A673 (cell line): Measurements from ENCODE around the gene XRCC3. TPM values are rescaled to one million over a fixed set of nuclear protein-coding genes. Genes with fewer than 3 reads are reported as not detected.

Source experiments
- BruUV-seq: library from RNA; stranded (reverse); fragments of 400-500 nt; replicated peaks from 2 replicates; lab custom pipeline; 2021; lab: Mats Ljungman, UMichigan
- CTCF ChIA-PET: fragments of 300-600 bp; sonication (Branson Sonifier 250); formaldehyde crosslinking; loops from one replicate; lab custom pipeline; 2022; ENCODE audit warnings: antibody characterized with exemption; lab: Charles Lee
- POLR2A ChIA-PET: fragments of 300-600 bp; sonication (Branson Sonifier 250); formaldehyde crosslinking; loops from one replicate; lab custom pipeline; 2022; ENCODE audit warnings: antibody characterized with exemption; ENCODE audit not compliant: low non-redundant PET; lab: Charles Lee
- DNase-seq: peaks from one replicate; pipeline ENCODE4 v3.0.0-alpha.2; 2015; ENCODE audit warnings: low spot score
- H3K27ac ChIP-seq: fragments of 200-600 bp; sonication (generic); 2 replicates; pipeline ENCODE4 v1.5.1; 2016; ENCODE audit warnings: mixed run types, low read depth, mild to moderate bottlenecking, mixed read lengths, antibody characterized with exemption, low read length; ENCODE audit not compliant: poor library complexity, severe bottlenecking
- H3K27me3 ChIP-seq: fragments of 200-600 bp; sonication (generic); replicated peaks from 2 replicates; pipeline ENCODE4 v1.6.1; 2017; ENCODE audit warnings: mixed run types, low read depth, mild to moderate bottlenecking, mixed read lengths, antibody characterized with exemption, low read length; ENCODE audit not compliant: insufficient read depth, poor library complexity
- H3K36me3 ChIP-seq: fragments of 200-600 bp; sonication (generic); 2 replicates; pipeline ENCODE4 v1.6.1; 2016; ENCODE audit warnings: mixed run types, mild to moderate bottlenecking, mixed read lengths, antibody characterized with exemption, low read length; ENCODE audit not compliant: insufficient read depth, poor library complexity, severe bottlenecking
- H3K4me1 ChIP-seq: fragments of 200-600 bp; sonication (generic); 2 replicates; pipeline ENCODE4 v1.6.1; 2017; ENCODE audit warnings: mixed run types, mild to moderate bottlenecking, mixed read lengths, antibody characterized with exemption, low read length; ENCODE audit not compliant: insufficient read depth, poor library complexity, severe bottlenecking
- H3K4me3 ChIP-seq: fragments of 200-600 bp; sonication (generic); 2 replicates; pipeline ENCODE4 v1.5.1; 2016; ENCODE audit warnings: low read depth, mixed run types, mild to moderate bottlenecking, mixed read lengths, low read length; ENCODE audit not compliant: poor library complexity, severe bottlenecking
- H3K9me3 ChIP-seq: fragments of 200-600 bp; sonication (generic); 2 replicates; pipeline ENCODE4 v1.6.1; 2016; ENCODE audit warnings: mixed run types, low read depth, mild to moderate bottlenecking, mixed read lengths, antibody characterized with exemption, low read length; ENCODE audit not compliant: poor library complexity, severe bottlenecking
- EZH2 ChIP-seq: fragments of 200-600 bp; sonication (generic); IDR thresholded peaks from 2 replicates; pipeline ENCODE4 v1.6.1; 2017; ENCODE audit warnings: borderline replicate concordance, low read depth, mild to moderate bottlenecking, mixed read lengths, antibody characterized with exemption, low read length; ENCODE audit not compliant: poor library complexity, severe bottlenecking
- intact Hi-C: fragments of 100-400 bp; cut with micrococcal nuclease; formaldehyde crosslinking; loops from one replicate; pipeline ENCODE4 v1.10.0; 2022; ENCODE audit not compliant: unreplicated experiment
- total RNA-seq: library from RNA; stranded (reverse); gene quantifications from 2 replicates; pipeline ENCODE4 v1.2.3, GENCODE V29; 2021
- TF ChIP-seq, protein P1 (sequence below): fragments of 300-800, 200-600 bp; sonication (generic); conservative IDR thresholded peaks from 2 replicates; pipeline ENCODE4 v1.5.1; 2017; ENCODE audit warnings: low read depth, mild to moderate bottlenecking, antibody characterized with exemption, low read length, moderate library complexity, mixed read lengths

The XRCC3 gene
- total RNA-seq, 1 experiment from 2014 or later, result 91.8 TPM

GRCh38 chr14:103687712-103688111 lies 27.5 kb downstream of the XRCC3 start:
- Histone ChIP-seq H3K36me3 (peaks cover 49% of the 10 kb centered on the region), H3K27ac (no peak overlapping the region), H3K4me3 (no peak overlapping the region), H3K4me1 (no peaks in the 10 kb centered on the region), H3K9me3 (no peaks in the 10 kb centered on the region), H3K27me3 (no peaks in the 10 kb centered on the region)
- ChIA-PET POLR2A (no interaction called here), CTCF (no interaction called here)
- intact Hi-C loops, result no loop called here
- no peak for DNase-seq
- TF ChIP-seq, protein P1, sequence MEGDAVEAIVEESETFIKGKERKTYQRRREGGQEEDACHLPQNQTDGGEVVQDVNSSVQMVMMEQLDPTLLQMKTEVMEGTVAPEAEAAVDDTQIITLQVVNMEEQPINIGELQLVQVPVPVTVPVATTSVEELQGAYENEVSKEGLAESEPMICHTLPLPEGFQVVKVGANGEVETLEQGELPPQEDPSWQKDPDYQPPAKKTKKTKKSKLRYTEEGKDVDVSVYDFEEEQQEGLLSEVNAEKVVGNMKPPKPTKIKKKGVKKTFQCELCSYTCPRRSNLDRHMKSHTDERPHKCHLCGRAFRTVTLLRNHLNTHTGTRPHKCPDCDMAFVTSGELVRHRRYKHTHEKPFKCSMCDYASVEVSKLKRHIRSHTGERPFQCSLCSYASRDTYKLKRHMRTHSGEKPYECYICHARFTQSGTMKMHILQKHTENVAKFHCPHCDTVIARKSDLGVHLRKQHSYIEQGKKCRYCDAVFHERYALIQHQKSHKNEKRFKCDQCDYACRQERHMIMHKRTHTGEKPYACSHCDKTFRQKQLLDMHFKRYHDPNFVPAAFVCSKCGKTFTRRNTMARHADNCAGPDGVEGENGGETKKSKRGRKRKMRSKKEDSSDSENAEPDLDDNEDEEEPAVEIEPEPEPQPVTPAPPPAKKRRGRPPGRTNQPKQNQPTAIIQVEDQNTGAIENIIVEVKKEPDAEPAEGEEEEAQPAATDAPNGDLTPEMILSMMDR, result no peak
- no peak for TF ChIP-seq EZH2
- BruUV-seq, result no TSS peak

DNA sequence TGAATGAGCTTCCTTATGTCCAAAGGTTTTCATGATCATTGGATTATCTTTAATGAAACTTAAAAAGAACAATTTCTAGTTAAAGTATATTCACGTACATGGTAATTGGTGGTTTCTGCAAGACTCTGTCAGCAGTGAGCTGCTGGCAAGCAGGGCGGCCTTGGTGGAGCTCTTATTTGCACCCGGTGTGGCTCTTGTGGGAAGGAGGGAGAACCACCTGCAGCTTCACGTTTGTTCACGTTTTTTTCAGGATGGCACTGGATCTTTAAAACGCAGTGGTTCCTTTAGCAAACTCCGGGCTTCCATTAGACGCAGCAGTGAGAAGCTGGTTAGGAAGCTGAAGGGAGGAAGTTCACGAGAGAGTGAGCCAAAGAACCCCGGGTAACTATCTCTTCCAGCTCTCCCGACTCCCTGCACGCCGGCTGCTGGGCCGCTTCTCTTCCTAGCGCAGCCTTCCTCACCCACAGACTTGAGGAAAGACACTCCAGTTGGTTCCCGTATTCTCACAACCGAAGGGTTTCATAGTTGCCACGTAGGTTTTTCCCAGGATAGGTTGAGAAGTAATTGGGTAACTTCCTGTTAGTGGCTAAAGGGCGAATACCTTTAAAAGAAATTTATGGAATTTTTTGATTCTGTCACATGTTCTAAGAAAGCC lies 28.3 kb downstream of the XRCC3 start:
- Histone ChIP-seq H3K4me1 (no peaks in the 10 kb centered on the region), H3K36me3 (peaks cover 42% of the 10 kb centered on the region), H3K9me3 (no peaks in the 10 kb centered on the region), H3K27me3 (no peaks in the 10 kb centered on the region), H3K4me3 (no peak overlapping the region), H3K27ac (no peak overlapping the region)
- DNase-seq, result no peak
- ChIA-PET CTCF (no interaction called here), POLR2A (no interaction called here)
- BruUV-seq, result no TSS peak
- TF ChIP-seq, protein P1, result no peak
- TF ChIP-seq EZH2, result no peak
- intact Hi-C loops, result no loop called here

- intact Hi-C loops, result no loop called here
- no TSS peak for BruUV-seq
- Histone ChIP-seq H3K27ac (no peak overlapping the region), H3K27me3 (no peaks in the 10 kb centered on the region), H3K36me3 (peaks cover 54% of the 10 kb centered on the region), H3K4me1 (no peaks in the 10 kb centered on the region), H3K9me3 (no peaks in the 10 kb centered on the region), H3K4me3 (no peak overlapping the region)
- CTCF ChIA-PET, result no interaction called here
- no peak for TF ChIP-seq EZH2
- TF ChIP-seq, protein P1, result no peak
- POLR2A ChIA-PET, result no interaction called here
- no peak for DNase-seq
Observed at GRCh38 chr14:103685276-103686211, 29.7 kb downstream of the XRCC3 start.
